NCI-H2029 (cell line): Measurements from ENCODE around the gene COPZ2.
"Not testable (repeated sequence)": the region's sequence is repeated elsewhere in the genome, so short reads cannot be mapped to it uniquely, and the experiment has no call there.

Source experiments
- DNase-seq: peaks from one replicate; lab custom pipeline; 2025; lab: John Stamatoyannopoulos, UW

The COPZ2 gene

GRCh38 chr17:48037036-48037837, at the start of gene COPZ2:
Gene COPZ2 (minus strand): TSS chr17:48037797. CDS start chr17:48037777, 20 bp downstream.
- no peak for DNase-seq

GRCh38 chr17:48084932-48085331, 47.3 kb upstream of the COPZ2 start:
- no peak for DNase-seq

DNA sequence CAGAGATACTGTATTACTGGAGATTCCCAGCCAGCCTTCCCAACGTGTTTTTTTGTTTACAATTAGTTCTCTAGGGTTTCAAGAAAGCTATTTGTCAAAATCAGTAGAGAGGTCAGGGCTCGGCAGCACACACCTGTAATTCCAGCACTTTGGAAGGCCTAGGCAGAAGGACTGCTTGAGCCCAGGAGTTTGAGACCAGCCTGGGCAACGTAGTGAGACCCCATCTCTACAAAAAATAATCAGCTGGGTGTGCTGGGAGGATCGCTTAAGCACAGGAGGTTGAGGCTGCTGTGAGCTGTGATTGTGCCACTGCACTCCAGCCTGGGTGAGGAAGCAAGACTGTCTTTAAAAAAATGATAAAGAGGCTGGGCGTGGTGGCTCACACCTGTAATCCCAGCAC, 44.3 kb upstream of the COPZ2 start:
- DNase-seq, result no peak

DNA sequence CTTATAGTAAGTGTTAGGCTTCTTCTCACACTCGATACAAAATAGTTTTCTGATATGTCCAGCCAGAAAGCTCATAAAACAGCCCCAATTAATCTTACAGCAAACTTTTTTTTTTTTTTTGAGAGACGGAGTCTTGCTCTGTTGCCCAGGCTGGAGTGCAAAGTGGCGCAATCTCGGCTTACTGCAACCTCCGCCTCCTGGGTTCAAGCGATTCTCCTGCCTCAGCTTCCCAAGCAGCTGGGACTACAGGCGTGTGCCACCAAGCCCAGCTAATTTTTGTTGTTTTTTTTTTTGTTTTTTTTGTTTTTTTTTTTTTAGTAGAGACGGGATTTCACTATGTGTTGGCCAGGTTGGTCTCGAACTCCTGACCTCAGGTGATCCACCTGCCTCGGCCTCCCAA, 39.6 kb upstream of the COPZ2 start:
- DNase-seq, result not testable (repeated sequence)

DNA sequence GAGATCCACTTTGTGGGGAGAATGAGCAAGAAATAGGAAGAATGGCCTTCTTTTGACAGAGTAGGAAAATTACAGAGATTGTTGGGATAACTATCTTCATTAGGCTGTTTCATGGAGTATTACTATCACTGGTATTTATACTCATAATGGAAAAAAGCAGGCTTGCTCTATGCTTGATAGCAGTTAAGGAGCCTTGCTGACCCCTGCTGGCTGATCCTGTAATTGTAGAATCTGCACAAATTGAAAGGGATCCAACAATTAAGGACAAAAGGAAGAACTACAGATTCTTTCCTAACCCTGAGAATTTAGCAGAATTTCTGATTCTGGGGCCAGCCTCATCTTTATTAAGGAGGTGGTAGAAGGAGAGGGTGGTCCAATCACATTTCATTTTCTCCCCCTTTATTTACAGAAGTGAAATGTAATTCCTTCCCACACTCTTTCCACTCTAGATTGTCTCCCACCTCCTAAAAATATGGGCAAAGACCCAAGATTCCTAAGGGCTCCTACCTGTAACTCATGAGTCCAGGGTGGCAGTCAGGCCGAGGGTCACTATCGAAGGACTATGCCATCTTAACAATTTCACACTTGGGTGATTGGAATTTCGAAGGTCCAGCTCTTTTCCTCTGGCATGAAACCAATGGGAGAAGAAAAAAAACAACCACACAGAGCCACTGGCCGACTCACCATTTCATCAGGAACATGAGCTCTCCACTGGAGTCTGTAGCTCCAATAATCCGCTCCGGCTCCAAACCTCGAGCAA, 36.9 kb upstream of the COPZ2 start:
- peak; percentile 56 for DNase-seq

- not testable (repeated sequence) for DNase-seq
Measured at GRCh38 chr17:48073566-48074094, 36.0 kb upstream of the COPZ2 start.

- not testable (repeated sequence) for DNase-seq
Measured at GRCh38 chr17:48072811-48073210, 35.2 kb upstream of the COPZ2 start.

GRCh38 chr17:48071654-48072053, 34.1 kb upstream of the COPZ2 start:
- no peak for DNase-seq

DNA sequence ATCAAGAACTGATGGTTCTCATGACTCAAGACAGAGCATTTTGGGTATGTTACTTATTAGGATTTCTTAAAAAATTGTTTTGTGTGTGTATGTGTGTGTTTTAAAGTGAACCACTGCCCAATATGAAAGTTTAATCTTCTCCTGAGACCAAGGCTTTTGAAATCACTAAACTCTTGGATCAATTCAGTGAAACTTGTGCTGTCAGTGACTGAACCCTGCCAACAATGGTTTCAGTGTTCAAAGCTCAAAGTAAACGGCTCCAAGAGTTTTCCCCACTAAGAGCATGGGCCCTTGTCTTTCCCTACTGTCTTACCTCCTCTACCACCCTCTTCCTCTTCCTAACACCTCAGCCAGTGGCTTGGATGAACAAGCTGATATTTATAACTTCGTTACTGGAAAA, 32.6 kb upstream of the COPZ2 start:
- DNase-seq, result no peak

DNA sequence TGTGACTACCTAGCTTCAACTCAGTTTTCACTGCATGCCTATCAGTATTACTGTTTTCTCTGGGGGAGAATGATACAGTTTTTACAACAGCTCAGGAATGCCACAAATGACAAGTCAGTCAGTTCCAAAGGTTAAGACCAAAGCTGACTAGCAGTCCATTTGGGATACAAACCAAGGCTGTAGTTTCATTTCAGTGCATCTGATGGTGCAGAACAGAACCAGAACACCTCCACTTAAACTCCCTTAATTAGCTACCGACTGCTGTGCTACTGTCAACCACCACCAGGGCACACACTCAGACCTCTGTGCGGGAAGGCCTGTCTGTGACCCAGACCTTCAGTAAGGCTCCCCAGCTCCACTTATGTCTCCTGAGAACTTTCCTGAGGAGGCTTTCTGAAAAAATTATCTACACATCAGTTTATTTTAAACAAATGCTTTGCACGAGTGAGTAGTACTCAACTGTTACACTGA, 30.9 kb upstream of the COPZ2 start:
- DNase-seq, result no peak

- DNase-seq, result not testable (repeated sequence)
Measured at GRCh38 chr17:48067808-48068207, 30.2 kb upstream of the COPZ2 start.

DNA sequence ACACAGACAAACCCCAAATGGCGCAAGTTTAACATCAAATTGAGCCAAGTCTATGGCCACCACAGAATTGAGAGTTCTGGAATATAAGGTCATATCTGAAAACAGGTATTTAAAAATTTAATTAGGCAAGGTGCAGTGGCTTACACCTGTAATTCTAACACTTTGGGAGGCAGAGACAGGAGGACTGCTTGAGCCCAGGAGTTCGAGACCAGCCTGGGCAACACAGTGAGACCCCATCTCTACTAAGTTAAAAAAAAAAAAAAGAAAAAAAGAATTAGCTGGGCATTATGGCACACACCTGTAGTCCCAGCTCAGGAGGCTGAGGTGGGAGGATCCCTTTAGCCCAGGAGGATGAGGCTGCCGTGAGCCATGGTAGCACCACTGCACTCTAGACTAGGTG, 29.6 kb upstream of the COPZ2 start:
- no peak for DNase-seq

DNA sequence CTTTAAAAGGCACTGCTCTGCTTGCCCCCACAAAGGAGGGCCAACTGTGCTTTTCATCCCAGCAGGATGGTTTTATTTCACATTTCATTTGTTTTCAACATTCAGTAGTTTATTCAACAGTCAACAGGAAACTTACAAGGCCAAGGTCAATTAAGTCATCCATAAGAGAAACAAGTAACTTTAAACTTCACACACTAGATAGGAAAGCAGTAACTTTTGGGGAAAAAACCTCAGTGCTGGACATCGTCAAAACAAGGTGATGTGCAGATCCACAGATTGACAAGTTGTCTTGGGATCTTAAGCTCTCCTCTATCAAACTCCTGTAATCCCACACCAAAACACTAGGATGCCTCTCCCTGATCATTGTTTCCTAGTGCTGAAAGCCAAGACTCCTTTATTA, 29.1 kb upstream of the COPZ2 start:
- DNase-seq, result no peak

GRCh38 chr17:48066192-48066591, 28.6 kb upstream of the COPZ2 start:
- DNase-seq, result no peak

DNA sequence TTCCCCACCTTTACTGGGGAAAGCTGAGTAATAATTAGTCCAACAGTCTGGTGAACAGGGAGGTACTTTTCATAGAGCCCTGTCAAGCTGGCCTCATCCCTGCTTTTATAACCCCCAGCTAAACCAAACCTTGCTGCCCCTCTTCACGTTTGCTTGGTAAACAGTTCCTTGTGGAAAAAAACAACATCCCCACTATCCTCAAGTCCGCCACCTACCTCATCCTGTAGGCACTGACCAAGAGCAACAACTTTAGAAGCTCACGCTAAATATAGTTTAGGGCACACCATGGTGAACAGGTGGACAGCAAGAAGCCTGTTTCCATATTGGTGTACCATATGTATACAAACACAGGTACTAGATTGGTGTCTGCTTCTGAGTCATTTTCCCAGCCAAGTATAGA, 27.0 kb upstream of the COPZ2 start:
- DNase-seq, result no peak

DNA sequence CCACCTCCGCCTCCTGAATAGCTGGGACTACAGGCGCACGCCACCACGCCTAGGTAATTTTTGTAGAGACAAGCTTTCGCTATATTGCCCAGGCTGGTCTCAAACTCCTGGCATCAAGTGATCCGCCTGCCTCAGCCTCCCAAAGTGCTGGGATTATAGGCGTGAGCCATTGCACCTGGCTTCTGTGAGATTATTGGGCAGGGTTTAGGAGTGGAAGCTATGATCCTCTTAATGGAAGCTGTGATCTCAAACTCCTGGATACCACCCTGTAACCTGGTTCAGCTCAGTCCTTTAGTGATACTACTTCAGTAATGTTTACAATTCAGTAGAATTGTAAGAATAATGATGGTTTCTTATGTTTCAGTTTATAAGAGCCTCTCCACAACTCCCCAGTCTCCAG, 24.7 kb upstream of the COPZ2 start:
- DNase-seq, result no peak

DNA sequence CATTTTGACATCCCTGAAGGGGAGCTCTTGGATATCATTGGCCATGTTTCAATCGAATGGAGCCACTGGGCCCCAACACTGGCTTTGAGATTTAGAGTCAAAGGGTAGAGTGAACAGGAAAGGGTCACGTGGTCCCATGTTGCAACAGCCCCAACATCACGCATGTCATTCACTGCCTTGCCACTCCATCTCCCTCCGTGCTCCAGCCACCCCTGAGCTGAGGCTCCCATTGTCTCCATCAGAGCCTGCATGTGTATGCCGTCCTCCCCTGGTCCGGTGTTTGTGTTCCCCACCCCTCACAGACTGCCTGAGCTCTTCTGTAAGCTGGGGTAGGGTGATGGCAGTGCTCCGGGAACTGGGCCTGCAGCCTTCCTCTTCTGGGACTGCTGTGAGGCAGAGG, 22.7 kb upstream of the COPZ2 start:
- no peak for DNase-seq

- DNase-seq, result no peak
Measured at GRCh38 chr17:48059125-48059668, 21.6 kb upstream of the COPZ2 start.

DNA sequence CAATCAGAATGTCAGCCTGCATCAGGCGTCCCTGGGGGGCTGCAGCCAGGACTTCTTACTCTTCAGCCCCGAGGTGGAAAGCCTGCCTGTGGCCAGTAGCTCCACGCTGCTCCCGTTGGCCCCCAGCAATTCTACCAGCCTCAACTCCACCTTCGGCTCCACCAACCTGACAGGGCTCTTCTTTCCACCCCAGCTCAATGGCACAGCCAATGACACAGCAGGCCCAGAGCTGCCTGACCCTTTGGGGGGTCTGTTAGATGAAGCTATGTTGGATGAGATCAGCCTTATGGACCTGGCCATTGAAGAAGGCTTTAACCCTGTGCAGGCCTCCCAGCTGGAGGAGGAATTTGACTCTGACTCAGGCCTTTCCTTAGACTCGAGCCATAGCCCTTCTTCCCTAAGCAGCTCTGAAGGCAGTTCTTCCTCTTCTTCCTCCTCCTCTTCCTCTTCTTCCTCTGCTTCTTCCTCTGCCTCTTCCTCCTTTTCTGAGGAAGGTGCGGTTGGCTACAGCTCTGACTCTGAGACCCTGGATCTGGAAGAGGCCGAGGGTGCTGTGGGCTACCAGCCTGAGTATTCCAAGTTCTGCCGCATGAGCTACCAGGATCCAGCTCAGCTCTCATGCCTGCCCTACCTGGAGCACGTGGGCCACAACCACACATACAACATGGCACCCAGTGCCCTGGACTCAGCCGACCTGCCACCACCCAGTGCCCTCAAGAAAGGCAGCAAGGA, 21.0 kb upstream of the COPZ2 start:
- DNase-seq, result no peak

- DNase-seq, result no peak
Measured at GRCh38 chr17:48057626-48058025, 20.0 kb upstream of the COPZ2 start.

- no peak for DNase-seq
Measured at GRCh38 chr17:48056879-48057278, 19.3 kb upstream of the COPZ2 start.

GRCh38 chr17:48056246-48056745, 18.7 kb upstream of the COPZ2 start:
- DNase-seq, result no peak
